HG02884 (cell line): ENCODE results near the gene TEPSIN.

Experiments
- ATAC-seq: cut with Tn5 transposase; IDR thresholded peaks from one replicate; pipeline ENCODE4 v1.9.1; 2021; ENCODE audit warnings: mild to moderate bottlenecking, moderate library complexity; ENCODE audit not compliant: unreplicated experiment

TEPSIN gene

DNA sequence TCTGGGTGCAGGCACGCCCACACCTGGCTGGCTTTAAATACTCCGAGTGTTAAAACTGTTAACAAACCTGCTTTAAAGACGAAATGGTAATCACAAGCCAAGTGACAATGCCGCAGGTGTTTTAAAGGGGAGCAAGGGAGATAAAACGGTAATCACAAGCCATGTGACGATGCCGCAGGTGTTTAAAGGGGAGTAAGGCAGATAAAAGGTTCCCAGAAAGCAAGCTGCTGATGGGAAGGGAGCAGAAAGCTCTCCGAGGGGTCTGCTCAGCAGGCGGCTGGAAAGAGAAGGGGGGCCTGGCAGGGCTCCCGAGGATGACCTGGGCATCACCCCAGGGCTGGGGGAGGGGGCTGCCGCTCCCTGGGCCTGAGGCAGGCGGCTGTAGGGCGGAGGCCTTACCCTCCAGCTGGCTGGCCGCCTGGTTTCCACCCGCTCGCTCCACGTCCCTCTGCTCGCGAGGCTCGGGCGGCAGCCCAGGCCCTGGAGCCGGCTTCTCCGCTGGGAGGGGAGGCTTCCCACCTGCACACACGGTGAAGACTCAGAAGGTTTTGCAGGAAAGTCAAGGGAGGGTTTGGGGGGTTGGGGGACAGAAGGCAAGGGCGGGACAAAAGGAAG is 12.3 kb upstream of the TEPSIN start:
- ATAC-seq: no peak

DNA sequence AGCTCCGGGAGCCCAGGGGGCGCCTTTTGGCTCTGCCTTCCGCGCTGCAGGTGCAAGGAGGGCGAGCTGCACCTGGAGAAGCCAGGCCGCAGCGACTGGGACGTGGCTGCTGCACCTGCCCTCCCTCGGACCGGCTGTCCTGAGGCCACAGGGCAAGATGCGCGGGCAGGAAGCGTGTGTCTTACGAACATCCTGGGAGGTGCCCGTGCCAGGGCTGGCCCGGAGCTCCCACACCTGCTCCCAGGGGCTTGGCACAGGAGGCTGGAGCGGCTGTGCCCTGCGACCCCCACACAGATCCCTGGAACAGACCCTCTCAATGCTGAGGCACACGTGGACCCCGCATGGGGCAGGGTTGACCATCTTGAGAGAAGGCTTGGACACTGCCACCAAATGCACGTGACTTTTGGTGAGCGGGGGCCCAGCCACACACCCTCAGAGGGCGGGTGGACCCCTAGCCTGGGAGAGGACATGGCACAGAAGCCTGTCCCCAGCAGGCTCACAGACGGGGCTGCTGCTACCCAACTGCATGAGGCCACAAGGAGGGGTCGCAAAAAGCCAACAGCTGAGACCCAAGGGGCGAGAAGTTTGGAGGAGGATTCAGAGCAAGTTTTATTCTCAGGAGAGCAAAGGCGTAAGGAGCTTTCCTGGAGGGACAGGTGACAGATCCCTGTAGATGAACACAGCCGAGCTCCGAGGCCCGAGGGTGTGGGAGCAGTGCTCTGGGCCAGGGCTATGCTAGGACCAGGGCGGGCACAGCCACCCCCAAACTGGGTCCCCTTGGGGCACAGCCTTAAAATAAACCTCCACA is 11.6 kb upstream of the TEPSIN start:
- no peak for ATAC-seq

DNA sequence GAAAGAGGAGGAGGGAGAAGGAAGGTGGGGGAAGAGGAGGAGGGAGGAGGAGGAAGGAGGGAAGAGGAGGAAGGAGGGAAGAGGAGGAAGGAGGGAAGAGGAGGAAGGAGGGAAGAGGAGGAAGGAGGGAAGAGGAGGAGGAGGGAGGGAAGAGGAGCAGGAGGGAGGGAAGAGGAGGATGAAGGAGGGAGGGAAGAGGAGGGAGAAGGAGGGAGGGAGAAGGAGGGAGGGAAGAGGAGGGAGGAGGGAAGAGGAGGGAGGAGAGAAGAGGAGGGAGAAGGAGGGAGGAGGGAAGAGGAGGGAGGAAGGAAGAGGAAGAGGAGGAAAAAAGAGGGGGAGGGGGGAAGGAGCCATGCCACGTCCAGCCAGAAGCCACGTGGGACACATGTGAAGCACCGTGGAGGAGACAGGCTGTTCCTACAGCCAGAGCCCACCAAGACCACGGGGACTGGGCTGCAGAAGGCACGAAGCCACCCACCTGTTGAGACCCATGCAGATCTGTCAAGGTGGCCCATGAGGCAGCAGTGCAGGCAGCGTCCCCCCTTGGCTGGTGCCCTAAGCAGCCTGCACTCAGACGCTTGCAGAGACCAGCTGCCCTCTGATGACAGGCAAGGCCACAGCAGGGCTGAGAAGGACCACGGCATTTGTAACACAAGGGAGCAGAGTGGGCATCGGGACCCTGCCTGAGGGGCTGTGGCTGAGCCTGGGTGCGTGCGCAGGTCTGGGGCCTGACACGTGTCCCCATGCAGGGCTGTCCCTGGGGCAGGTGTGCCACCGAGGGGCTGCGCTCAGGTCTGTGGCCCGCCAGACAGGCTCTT is 10.6 kb upstream of the TEPSIN start:
- ATAC-seq: no peak

DNA sequence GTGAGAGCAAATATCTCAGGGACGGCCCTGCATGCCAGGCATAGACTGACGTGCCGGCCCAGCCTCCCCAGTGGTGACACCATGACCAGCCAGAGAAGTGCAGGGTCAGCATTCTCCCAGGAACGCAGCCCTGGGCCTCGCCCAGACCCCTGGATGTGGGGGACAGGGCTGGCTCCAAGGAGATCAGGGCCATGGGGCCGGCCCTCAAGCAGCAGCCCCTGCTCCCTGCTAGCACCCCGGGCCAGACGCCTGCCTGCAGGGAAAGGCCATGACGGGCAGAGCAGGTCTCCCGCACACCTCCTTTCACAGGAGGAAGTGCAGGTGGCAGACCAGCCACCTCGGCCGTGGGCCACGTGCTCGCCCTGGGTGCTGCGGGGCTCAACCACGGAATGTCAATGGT is 9.8 kb upstream of the TEPSIN start:
- no peak for ATAC-seq

DNA sequence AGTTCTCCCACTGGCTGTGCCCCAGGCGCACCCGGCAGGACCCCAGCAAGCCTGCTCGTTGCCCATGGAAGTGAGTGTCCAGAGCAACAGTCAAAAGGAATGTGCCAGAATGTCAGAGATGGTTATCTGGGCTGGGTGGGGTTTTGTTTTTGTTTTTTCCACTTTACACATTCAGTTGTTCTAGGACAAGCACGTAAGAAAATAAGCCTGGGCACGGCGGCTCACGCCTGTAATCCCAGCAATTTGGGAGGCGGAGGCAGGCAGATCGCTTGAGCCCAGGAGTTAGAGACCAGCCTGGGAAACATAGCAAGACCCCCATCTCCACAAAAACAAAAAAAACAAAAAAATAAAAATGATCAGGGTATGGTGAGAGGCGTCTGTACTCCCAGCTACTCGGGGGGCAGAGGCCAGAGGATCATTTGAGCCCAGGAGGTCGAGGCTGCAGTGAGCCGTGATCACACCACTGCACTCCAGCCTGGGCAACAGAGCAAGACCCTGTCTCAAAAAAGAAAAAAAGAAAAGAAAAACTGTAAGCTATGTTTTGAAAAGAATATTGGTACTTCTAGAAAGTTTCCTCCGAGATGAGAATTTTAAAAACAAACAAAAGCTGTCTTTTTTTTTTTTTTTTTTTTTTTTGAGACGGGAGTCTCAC is 8.6 kb upstream of the TEPSIN start:
- ATAC-seq: no peak

DNA sequence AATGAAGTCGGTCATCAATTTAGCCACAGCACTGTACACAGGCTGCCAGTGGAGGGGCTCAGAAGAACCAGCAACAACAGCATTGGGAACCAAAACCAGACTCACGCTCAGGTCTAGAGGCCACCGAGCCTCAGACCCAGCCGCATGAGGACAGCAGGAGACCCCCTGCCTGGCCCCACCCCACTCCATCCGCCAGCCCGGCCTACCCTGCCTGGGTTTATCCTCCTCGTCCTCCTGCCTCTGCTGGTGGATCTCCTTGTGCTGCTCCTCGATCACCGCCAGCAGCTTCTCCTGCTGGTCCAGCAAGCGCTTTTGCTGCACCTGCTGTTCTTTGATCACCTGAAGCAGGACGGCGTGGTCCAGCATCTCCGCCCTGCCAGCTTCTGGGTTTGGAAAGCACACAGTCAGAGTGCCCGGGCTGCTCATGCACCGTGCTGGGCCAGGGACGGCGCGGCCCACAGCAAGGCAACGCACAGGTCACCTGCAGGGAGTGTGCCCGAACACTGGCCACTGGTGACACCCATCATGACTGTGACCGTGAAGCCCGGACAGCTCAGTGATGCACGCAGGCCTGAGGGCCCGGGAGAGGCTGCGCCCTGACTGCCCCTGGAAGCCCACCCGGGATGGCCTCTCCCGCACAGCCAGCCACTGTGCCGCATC is 8.0 kb upstream of the TEPSIN start:
- ATAC-seq: no peak

DNA sequence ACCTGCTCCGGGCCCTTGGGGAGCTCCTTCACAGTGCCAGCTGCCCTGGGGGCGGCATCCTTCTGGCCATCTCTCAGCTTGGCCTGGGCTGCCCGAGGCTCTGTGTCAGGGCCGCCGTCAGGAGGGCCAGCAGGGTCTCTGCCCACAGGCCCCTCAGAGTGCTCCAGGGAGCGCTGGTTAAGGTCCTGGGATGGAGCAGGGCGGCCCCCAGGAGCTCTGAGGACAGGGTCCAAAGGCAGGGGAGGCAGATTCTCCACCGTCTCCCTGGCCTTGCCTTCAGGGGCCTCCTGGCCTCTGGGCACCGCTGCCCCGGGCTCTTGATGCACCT is 7.5 kb upstream of the TEPSIN start:
- ATAC-seq: no peak

DNA sequence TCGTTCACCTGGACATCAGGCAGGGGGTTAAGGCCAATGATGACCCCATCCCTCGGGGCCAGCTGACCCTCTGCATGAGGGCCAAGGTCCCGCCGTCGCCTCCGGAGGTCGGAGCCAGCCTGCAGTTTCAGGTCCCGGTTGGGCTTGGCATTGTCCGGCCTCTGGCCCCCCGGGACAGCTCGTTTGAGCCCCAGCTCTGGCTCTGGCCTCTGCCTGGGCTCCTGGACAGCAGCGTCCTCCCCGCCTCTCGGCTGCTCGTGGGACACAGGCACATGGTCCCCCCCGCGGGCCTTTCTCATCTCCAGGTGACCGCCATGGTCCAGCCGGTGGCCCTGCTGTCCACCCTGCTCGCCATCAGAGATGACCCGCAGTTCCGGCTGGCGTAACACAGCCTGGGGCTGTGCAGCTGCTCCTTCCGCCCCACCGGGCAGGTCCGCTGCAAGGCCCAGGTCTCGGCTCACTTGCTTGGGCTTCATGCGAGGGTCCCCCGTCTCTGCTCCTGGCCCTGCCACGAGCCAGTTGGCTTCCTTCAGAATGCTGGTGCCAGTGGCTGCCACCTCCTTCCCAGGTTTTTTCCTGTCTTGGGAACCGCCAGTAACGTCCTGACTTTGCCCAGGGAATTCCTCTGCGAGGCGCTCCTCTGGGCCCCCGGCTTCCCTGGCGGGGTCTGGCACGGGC is 6.9 kb upstream of the TEPSIN start:
- ATAC-seq: no peak

DNA sequence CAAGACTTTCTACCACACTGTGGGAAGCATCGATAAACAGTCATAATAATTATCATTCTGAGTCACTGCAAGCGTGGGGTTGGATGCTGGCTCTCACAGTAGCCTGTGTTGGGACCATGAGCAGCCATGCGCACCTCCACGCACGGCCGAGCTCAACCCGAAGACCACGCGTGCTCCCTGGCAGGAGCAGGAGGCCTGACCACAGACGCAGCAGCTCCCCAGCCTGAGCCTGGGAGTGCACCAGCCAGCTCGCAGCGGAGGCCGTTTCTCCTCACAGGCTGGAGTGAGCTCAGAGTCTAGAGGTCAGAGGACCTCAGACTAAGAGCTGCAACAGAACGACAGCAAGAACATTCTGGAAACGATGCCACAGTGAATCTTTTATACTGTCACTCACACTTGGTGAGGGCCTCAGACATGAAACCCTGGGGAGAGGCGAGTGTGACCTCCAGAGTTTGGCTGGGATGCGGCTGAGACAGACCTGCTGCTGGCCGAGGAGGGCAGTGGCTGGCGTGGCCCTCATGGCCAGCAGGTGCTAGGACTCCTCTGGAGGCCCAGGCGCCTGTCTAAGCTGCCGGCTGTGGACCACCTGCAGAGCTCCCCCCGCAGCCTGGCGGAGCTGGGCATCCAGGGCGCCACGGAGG is 6.3 kb upstream of the TEPSIN start:
- ATAC-seq: no peak

DNA sequence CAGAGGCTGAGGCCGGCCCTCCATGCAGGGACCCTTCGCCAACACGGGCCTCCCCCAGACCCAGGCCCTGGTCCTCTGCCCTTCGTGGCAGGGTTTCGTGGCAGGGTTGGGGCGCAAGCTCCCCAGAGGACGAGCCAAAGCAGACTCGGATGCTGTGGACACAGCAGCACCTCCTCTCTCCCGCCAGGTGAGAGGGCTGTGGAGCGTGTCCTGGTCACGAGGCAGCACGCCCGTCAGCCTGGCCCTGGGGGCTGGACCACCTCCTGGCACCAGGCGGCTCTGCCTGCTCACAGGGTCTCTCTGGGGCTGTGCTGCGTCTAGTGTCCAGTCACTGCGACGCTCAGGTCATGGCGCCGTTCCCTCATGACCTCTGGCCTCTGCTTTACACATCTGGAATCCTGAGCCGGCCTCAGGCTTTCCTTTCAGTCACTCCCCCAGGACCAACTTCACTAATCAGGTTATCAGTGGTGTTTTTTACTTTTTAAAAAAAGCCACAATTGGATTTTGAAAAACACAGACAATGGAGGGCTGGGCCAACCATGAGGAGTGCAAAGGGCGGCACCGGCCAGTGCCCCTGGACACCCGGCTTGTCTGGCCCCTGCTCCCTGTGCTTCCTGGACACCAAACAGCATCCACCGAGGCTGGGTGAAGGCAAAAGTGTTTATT is 5.6 kb upstream of the TEPSIN start:
- ATAC-seq: no peak

DNA sequence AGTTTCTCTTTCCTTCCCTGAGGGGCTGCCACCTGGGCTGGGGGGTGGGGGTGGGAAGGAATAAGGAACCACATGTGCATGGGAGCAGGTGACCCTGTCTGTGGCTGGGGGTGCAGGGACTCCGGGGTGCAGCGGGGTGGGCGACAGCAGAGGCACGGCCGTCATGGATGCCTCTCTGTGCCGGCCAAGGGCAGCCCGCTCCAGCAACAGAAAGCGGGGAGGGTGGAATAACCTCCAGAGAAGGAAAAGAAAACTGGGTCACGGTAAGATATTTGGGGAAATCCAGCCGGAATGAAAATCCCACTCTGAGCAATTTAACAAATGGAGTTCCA is 4.4 kb upstream of the TEPSIN start:
- ATAC-seq: no peak

DNA sequence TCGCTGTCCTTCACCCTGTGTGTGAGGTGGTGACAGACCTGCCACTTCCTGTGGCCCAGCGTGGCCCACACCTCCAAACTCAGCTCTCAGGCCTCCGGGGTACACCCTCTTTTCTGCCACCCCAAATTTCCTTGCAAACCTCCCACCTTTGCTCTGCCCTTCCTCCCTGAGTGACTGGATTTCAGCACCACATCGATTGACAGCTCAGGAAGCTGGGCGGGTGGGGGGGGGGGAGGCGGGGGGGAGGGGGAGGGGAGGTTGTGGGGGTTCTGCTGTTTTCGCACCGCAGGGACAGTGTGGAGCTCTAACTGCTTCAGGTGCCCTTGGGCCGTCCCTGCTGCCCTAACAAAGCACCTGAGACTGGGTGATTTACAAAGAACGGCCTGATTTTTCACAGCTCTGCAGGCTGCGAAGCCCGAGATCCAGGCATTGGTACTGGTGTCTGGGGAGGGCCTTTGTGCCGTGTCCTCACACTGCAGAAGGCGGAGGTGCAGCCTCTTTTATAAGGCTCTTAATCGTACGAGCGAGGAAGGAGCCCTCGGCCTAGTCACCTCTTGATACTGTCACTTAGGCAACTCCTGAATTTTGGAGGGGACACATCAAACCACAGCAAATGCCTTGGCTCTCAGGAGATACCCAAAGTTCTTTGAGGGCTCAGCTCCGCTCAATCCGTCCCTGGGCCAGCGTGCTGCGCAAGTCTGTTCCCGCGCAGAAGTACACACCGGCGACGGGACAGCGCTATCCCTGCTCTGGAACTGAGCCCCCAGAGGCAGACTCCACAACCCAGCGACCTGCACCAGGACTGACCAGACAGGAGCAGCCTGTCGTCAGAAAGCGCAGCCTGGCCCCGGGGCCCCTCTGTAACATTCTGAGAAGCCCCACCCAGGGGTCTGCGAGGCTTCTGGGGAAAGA is 3.8 kb upstream of the TEPSIN start:
- no peak for ATAC-seq

DNA sequence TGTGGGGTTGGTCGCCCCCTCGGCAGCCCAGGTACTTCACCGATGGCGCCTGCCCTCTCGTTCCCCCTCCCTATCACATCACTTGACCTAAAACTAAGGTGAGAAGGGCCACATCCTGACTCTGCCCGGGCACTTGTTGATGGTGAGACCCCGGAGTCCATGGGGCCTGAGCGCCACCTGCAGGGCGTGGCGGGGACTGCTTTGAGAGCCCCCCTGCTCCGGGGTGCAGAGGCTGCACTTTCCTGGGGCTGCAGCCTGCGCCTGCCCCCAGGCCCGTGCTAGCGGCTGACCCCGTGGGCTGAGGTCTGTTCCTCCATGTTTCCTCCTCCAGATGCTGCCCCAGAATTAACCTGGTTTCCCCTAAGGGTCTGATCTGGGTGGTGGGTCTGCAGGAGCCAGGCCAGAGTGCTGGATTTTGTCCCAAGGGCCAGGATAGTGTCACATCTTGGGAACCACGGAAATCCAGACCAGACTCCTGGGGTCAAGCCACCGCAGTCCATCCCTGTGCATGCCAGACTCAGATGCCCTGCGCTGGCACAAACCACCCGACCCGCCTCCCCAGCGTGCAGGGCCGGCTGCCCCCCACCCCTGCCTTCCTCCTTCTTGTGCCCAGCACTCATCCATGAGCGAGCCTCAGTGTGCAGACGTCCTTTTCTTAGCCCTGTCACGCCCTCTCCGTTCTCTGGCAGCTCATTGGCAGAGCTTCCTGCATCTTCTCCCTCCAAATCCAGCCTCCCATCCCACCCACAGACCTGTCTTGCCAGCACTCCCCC is 3.0 kb upstream of the TEPSIN start:
- no peak for ATAC-seq

DNA sequence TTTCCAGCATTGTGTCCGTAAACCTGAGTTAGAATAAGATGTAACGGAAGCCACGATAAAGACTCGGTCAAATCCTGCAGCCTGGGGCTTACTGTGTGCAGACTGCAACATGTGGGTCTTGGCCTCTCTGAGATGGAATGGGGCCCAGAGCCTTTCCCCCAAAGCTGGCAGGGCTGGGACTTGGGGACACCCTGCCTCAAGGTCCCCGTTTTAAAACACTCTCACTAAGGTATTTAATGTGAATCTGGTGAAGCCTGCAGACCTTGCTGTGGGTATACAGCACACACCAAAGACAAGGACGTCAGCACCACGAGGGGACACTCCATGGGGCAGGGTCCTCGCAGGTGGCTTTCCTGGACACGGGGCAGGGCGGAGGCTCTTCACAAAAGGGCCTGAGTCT is 2.3 kb upstream of the TEPSIN start:
- no peak for ATAC-seq

DNA sequence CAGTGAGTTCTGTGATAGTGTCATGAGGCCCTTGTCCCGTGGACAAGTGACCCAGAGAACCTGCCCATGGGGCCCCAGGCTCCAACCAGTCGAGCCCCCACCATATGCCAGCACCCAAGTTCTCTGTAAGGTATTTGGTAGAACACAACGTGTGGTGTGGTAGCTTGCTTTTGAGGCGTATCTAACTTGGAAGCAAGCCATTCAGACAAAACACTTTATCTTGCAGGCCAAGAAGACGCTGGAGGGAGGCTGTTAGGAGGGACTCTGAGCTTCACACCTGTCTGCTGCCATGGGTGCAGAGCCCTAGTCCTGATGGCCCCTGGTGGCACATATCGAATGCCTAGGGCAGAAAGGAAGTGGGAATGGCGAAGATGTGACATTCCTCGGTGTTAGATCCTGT is 1.9 kb upstream of the TEPSIN start:
- ATAC-seq: no peak

DNA sequence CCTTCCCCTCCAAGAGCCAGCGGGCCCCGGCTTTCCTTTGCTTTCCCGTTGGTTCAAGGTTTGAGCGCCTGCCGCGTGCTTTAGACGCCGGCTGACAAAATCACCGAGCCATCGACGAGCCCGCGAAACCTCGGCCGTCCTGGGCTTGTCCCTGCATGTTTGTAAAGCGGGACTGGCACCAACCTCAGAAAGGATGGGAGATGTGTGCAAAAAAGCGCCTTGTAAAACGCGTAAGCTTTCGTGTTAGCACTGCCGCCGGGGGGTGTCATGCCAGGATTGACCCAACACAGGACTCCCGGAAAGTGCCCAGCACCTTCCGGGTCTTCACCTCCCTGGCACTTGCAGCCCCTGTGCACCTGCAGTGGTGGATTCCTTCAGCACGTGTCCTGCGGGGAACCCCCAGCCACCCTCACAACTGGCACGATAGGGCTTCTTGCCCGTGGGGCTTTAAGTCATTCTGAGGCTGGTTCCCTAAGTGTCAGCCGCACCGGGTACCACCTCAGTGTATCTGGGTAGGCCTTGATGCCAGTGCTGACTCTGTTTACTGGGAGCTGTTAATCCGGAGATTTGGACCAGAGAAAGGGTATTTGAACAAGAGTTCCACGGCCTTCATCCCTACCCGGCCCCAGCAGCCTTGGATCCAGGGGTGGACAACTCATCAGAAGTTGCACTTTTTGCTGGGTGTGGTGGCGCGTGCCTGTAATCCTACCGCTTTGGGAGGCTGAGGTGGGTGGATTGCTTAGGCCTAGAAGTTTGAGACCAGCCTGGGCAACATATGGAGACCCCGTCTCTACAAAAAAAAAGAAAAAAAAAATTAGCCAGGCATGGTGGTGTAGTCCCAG is 1.1 kb upstream of the TEPSIN start:
- no peak for ATAC-seq

DNA sequence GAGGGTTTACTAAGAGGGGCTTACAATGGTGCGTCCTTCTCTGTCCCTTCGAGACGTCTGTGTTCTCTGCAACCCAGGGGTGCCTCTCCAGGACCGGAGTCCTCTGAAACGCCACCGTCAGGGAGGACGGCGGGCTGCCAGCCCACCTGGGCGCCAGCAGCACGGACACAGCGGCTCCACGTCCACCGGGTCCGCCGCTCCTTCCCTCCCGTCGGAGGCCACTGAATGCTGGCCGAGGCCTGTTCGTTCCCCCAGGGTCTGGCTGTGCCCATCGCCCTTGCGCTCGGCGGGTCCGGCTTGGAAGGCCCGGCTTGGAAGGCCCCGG is 403 bp downstream of the TEPSIN start:
- ATAC-seq: no peak
